ENCODE data around the gene PCDHGA3. TPM values are rescaled to one million over a fixed set of nuclear protein-coding genes. Genes with fewer than 3 reads are reported as not detected.

The PCDHGA3 gene
- total RNA-seq, 2 donors from 2014 or later, result 1.3 to 18.2 TPM

Other genes starting within 250 kb of the PCDHGA3 start
- 10 to 100 TPM; 12.6 to 23.0 TPM for gene PCDHB2, start 249.2 kb upstream of the PCDHGA3 start, total RNA-seq
- 1 to 10 TPM; 2.5 to 6.5 TPM for gene PCDHB3, start 243.4 kb upstream of the PCDHGA3 start, total RNA-seq
- 1 to 10 TPM; 1.4 to 1.7 TPM for gene PCDHB4, start 222.0 kb upstream of the PCDHGA3 start, total RNA-seq
- gene PCDHB5, start 208.6 kb upstream of the PCDHGA3 start, total RNA-seq, result 10 to 100 TPM in 1 of 2 donors, 1 to 10 TPM in 1; 5.3 to 11.3 TPM
- gene PCDHB6, start 193.8 kb upstream of the PCDHGA3 start, total RNA-seq, result 1 to 10 TPM in 1 of 2 donors, under 1 TPM in 1; 0.87 to 2.6 TPM
- 1 to 10 TPM; 1.2 to 1.9 TPM for gene PCDHB7, start 171.2 kb upstream of the PCDHGA3 start, total RNA-seq
- gene PCDHB8, start 166.0 kb upstream of the PCDHGA3 start, total RNA-seq, result 1 to 10 TPM in 1 of 2 donors, under 1 TPM in 1; 0.23 to 2.6 TPM
- gene PCDHB16, start 161.4 kb upstream of the PCDHGA3 start, total RNA-seq, result 1 to 10 TPM in 1 of 2 donors, under 1 TPM in 1; 0.18 to 4.4 TPM
- gene PCDHB9, start 156.7 kb upstream of the PCDHGA3 start, total RNA-seq, result 1 to 10 TPM; 1.0 to 4.2 TPM
- 1 to 10 TPM in 1 of 2 donors, under 1 TPM in 1; 0.96 to 3.5 TPM for gene PCDHB10, start 151.5 kb upstream of the PCDHGA3 start, total RNA-seq
- gene PCDHB11, start 144.2 kb upstream of the PCDHGA3 start, total RNA-seq, result 1 to 10 TPM in 1 of 2 donors, under 1 TPM in 1; 0.41 to 2.6 TPM
- 1 to 10 TPM in 1 of 2 donors, under 1 TPM in 1; 0.32 to 4.3 TPM for gene PCDHB12, start 135.1 kb upstream of the PCDHGA3 start, total RNA-seq
- gene PCDHB13, start 129.9 kb upstream of the PCDHGA3 start, total RNA-seq, result 1 to 10 TPM; 4.0 to 6.5 TPM
- gene PCDHB14, start 120.5 kb upstream of the PCDHGA3 start, total RNA-seq, result 1 to 10 TPM; 4.6 to 6.7 TPM
- 10 to 100 TPM in 1 of 2 donors, under 1 TPM in 1; 0.82 to 12.4 TPM for gene PCDHB15, start 98.4 kb upstream of the PCDHGA3 start, total RNA-seq
- 1 to 10 TPM in 1 of 2 donors, under 1 TPM in 1; 0.23 to 4.4 TPM for gene SLC25A2, start 39.8 kb upstream of the PCDHGA3 start, total RNA-seq
- gene TAF7, start 23.0 kb upstream of the PCDHGA3 start, total RNA-seq, result 10 to 100 TPM; 59.3 to 85.9 TPM
- 1 to 10 TPM in 1 of 2 donors, under 1 TPM in 1; 0.64 to 4.8 TPM for gene PCDHGA1, start 13.3 kb upstream of the PCDHGA3 start, total RNA-seq
- gene PCDHGA2, start 5.1 kb upstream of the PCDHGA3 start, total RNA-seq, result 10 to 100 TPM in 1 of 2 donors, 1 to 10 TPM in 1; 2.4 to 19.7 TPM
- gene PCDHGB1, start 6.3 kb downstream of the PCDHGA3 start, total RNA-seq, result 1 to 10 TPM; 3.9 to 6.5 TPM
- 10 to 100 TPM in 1 of 2 donors, 1 to 10 TPM in 1; 2.5 to 10.5 TPM for gene PCDHGA4, start 11.2 kb downstream of the PCDHGA3 start, total RNA-seq
- gene PCDHGB2, start 16.2 kb downstream of the PCDHGA3 start, total RNA-seq, result 10 to 100 TPM in 1 of 2 donors, 1 to 10 TPM in 1; 5.3 to 10.5 TPM
- 1 to 10 TPM; 4.1 to 4.8 TPM for gene PCDHGA5, start 20.3 kb downstream of the PCDHGA3 start, total RNA-seq
- 1 to 10 TPM; 3.1 to 7.7 TPM for gene PCDHGB3, start 26.4 kb downstream of the PCDHGA3 start, total RNA-seq
- 1 to 10 TPM; 2.0 to 8.4 TPM for gene PCDHGA6, start 30.1 kb downstream of the PCDHGA3 start, total RNA-seq
- 1 to 10 TPM; 4.1 to 8.2 TPM for gene PCDHGA7, start 38.9 kb downstream of the PCDHGA3 start, total RNA-seq
- gene PCDHGB4, start 43.9 kb downstream of the PCDHGA3 start, total RNA-seq, result 1 to 10 TPM; 6.7 to 9.9 TPM
- gene PCDHGA8, start 48.8 kb downstream of the PCDHGA3 start, total RNA-seq, result 1 to 10 TPM; 1.1 to 4.2 TPM
- 10 to 100 TPM in 1 of 2 donors, 1 to 10 TPM in 1; 7.9 to 24.5 TPM for gene PCDHGB5, start 54.1 kb downstream of the PCDHGA3 start, total RNA-seq
- 1 to 10 TPM; 3.9 to 7.7 TPM for gene PCDHGA9, start 58.9 kb downstream of the PCDHGA3 start, total RNA-seq
- gene PCDHGB6, start 64.2 kb downstream of the PCDHGA3 start, total RNA-seq, result 10 to 100 TPM in 1 of 2 donors, 1 to 10 TPM in 1; 5.2 to 11.0 TPM
- 10 to 100 TPM in 1 of 2 donors, 1 to 10 TPM in 1; 6.7 to 11.1 TPM for gene PCDHGA10, start 69.2 kb downstream of the PCDHGA3 start, total RNA-seq
- 10 to 100 TPM in 1 of 2 donors, 1 to 10 TPM in 1; 7.0 to 14.6 TPM for gene PCDHGB7, start 73.8 kb downstream of the PCDHGA3 start, total RNA-seq
- gene PCDHGA11, start 77.2 kb downstream of the PCDHGA3 start, total RNA-seq, result 1 to 10 TPM; 2.9 to 3.4 TPM
- 1 to 10 TPM; 3.8 to 6.8 TPM for gene PCDHGA12, start 86.7 kb downstream of the PCDHGA3 start, total RNA-seq
- 10 to 100 TPM; 27.6 to 55.3 TPM for gene PCDHGC3, start 132.1 kb downstream of the PCDHGA3 start, total RNA-seq
- gene PCDHGC4, start 141.2 kb downstream of the PCDHGA3 start, total RNA-seq, result 1 to 10 TPM; 3.8 to 4.1 TPM
- gene PCDHGC5, start 145.3 kb downstream of the PCDHGA3 start, total RNA-seq, result 1 to 10 TPM in 1 of 2 donors, under 1 TPM in 1; 0.96 to 2.7 TPM

All from prostate gland (tissue), 2 donors.